Sigmoid colon (tissue), 4 donors: ENCODE measurements around the gene KIRREL3.

Experiments used
- POLR2A ChIP-seq, 2 donors: fragments of 450-650 bp; IDR thresholded peaks; one replicate each; pipeline ENCODE4 v1.6.1; 2016; ENCODE audit warnings: antibody characterized with exemption in 2 of 2, mild to moderate bottlenecking in 2 of 2, moderate library complexity in 2 of 2
- POLR2AphosphoS5 ChIP-seq, 4 donors: sonication (generic); formaldehyde crosslinking; IDR thresholded peaks; one replicate each; pipeline ENCODE4 v1.6.1; 2017; ENCODE audit warnings: antibody characterized with exemption in 4 of 4
- TF ChIP-seq, protein P1 (sequence below), 4 experiments: fragments of 450-650 bp in 3 of 4; fragments of 200-600 bp in 1 of 4; IDR thresholded peaks; one replicate each; pipeline ENCODE4 v1.5.1; 2016 to 2019; ENCODE audit warnings: antibody characterized with exemption in 4 of 4, mild to moderate bottlenecking in 3 of 4, moderate library complexity in 2 of 4

DNA sequence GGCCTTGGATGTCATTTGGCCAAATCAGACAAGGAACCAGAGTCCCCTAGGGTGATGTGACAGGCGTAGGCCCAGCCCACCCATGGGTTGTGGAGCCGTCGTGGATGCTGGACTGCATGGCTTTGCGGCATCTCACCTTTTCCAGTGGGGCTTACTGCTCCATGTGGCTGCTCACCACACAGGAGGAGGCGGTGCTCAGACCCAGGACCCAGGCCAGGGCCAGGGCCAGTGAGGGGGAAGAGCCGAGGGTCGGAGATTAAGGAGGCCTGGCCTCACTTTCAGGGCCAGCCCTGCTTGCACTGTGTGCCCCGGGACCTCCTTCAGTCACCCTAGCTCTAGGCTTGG is 539.5 kb downstream of the KIRREL3 start:
- TF ChIP-seq POLR2A (IDR thresholded peaks at IDR 0.05) (no peak), POLR2AphosphoS5 (IDR thresholded peaks at IDR 0.05) (no peak)
- TF ChIP-seq, protein P1, sequence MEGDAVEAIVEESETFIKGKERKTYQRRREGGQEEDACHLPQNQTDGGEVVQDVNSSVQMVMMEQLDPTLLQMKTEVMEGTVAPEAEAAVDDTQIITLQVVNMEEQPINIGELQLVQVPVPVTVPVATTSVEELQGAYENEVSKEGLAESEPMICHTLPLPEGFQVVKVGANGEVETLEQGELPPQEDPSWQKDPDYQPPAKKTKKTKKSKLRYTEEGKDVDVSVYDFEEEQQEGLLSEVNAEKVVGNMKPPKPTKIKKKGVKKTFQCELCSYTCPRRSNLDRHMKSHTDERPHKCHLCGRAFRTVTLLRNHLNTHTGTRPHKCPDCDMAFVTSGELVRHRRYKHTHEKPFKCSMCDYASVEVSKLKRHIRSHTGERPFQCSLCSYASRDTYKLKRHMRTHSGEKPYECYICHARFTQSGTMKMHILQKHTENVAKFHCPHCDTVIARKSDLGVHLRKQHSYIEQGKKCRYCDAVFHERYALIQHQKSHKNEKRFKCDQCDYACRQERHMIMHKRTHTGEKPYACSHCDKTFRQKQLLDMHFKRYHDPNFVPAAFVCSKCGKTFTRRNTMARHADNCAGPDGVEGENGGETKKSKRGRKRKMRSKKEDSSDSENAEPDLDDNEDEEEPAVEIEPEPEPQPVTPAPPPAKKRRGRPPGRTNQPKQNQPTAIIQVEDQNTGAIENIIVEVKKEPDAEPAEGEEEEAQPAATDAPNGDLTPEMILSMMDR (IDR thresholded peaks at IDR 0.05), result no peak
